AG09309 (cell line): ENCODE results near the gene SSX2IP.
"Not testable (repeated sequence)": the region's sequence is repeated elsewhere in the genome, so short reads cannot be mapped to it uniquely, and the experiment has no call there.

Experiments used
- DNase-seq: peaks from one replicate; pipeline ENCODE4 v3.0.0-alpha.2; 2010; ENCODE audit warnings: low read depth
- H3K4me3 ChIP-seq: 2 replicates; pipeline ENCODE4 v1.5.1; 2011; ENCODE audit warnings: mild to moderate bottlenecking, low read depth, low read length, moderate library complexity; ENCODE audit not compliant: control insufficient read depth
- CTCF ChIP-seq: IDR thresholded peaks from 2 replicates; pipeline ENCODE4 v1.5.1; 2011; ENCODE audit warnings: mild to moderate bottlenecking, low read depth, low read length, inconsistent platforms; ENCODE audit not compliant: insufficient read depth, control insufficient read depth; ENCODE audit errors: missing control alignments

Gene SSX2IP

GRCh38 chr1:84603941-84604830 is 86.1 kb downstream of the SSX2IP start:
- DNase-seq: peak; percentile 92
- peak; percentile 84 for TF ChIP-seq CTCF
- H3K4me3 ChIP-seq: peak overlapping the region; percentile 44

GRCh38 chr1:84603223-84603622 is 87.0 kb downstream of the SSX2IP start:
- DNase-seq: no peak
- peak overlapping the region; percentile 44 for H3K4me3 ChIP-seq
- TF ChIP-seq CTCF: no peak

- no peak for DNase-seq
- H3K4me3 ChIP-seq: no peak overlapping the region
- no peak for TF ChIP-seq CTCF
These were observed 89.5 kb downstream of the SSX2IP start for GRCh38 chr1:84600796-84601195.

GRCh38 chr1:84598846-84599741 is 91.2 kb downstream of the SSX2IP start:
- H3K4me3 ChIP-seq: peak overlapping the region; percentile 16
- TF ChIP-seq CTCF: no peak
- peak; percentile 40 for DNase-seq

GRCh38 chr1:84598418-84598817 is 91.8 kb downstream of the SSX2IP start:
- no peak for TF ChIP-seq CTCF
- no peak overlapping the region for H3K4me3 ChIP-seq
- DNase-seq: no peak

GRCh38 chr1:84597011-84597410 is 93.2 kb downstream of the SSX2IP start:
- TF ChIP-seq CTCF: no peak
- no peak overlapping the region for H3K4me3 ChIP-seq
- DNase-seq: no peak

GRCh38 chr1:84594959-84595358 is 95.3 kb downstream of the SSX2IP start:
- H3K4me3 ChIP-seq, DNase-seq: not testable (repeated sequence)
